Measurements from ENCODE around the gene C19orf67. TPM values are rescaled to one million over a fixed set of nuclear protein-coding genes. Genes with fewer than 3 reads are reported as not detected.
A peak's percentile ranks its signal among the peaks of the same experiment; 100 is the strongest.

The C19orf67 gene
- total and polyA plus RNA-seq, 2 of the 13 experiments (the other 11 are each of a cell fraction or from before 2014, with no cell fraction given) = 0.11 to 0.32 TPM

- TF ChIP-seq PCBP1 (IDR thresholded peaks at IDR 0.05; ENCODE audit: borderline replicate concordance, low read depth, low read length) = no peak
- no peak for TF ChIP-seq ZNF224 (CRISPR knock-in tag; IDR thresholded peaks at IDR 0.05)
- no peak for TF ChIP-seq ZNF512 (CRISPR knock-in tag; IDR thresholded peaks at IDR 0.05)
- TF ChIP-seq, protein P1, sequence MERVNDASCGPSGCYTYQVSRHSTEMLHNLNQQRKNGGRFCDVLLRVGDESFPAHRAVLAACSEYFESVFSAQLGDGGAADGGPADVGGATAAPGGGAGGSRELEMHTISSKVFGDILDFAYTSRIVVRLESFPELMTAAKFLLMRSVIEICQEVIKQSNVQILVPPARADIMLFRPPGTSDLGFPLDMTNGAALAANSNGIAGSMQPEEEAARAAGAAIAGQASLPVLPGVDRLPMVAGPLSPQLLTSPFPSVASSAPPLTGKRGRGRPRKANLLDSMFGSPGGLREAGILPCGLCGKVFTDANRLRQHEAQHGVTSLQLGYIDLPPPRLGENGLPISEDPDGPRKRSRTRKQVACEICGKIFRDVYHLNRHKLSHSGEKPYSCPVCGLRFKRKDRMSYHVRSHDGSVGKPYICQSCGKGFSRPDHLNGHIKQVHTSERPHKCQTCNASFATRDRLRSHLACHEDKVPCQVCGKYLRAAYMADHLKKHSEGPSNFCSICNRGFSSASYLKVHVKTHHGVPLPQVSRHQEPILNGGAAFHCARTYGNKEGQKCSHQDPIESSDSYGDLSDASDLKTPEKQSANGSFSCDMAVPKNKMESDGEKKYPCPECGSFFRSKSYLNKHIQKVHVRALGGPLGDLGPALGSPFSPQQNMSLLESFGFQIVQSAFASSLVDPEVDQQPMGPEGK (CRISPR knock-in tag; IDR thresholded peaks at IDR 0.05) = peak; percentile 63
- TF ChIP-seq NPAS2 (CRISPR knock-in tag; IDR thresholded peaks at IDR 0.05; ENCODE audit: borderline replicate concordance) = no peak
These were observed 5.0 kb upstream of the C19orf67 start, which contains the start of gene SAMD1 (continued) for GRCh38 chr19:14090509-14091080.

- Histone ChIP-seq H3K9ac (ENCODE audit: insufficient read depth, low read depth, low read length) (peak overlapping the region; percentile 62), H3K27ac (ENCODE audit: extremely low read length, insufficient read depth, low read length) (peak overlapping the region; percentile 78), H3K9me3 (ENCODE audit: low read length) (peaks cover 6% of the 10 kb centered on the region; the same call in 1 of the 2 replicates), H3K36me3 (replicated peaks in 1 of 2; ENCODE audit: control insufficient read depth in 1 of 2, insufficient read depth in 2 of 2, low read length in 2 of 2) (peaks cover 4 to 8% of the 10 kb centered on the region in 2 experiments; a peak in 2 of 5 replicates), H3K4me3 (replicated peaks in 1 of 3; ENCODE audit: insufficient read depth in 1 of 3, low read depth in 2 of 3, low read length in 3 of 3) (peak overlapping the region; percentile 58 to 83 (median 76); a peak in 5 of 6 replicates), H2AFZ (ENCODE audit: low read length) (no peak overlapping the region), H3K79me2 (ENCODE audit: insufficient read depth, low read length) (peaks cover 4% of the 10 kb centered on the region), H4K20me1 (ENCODE audit: insufficient read depth, low read length) (no peaks in the 10 kb centered on the region), H3K4me2 (ENCODE audit: low read depth, low read length) (peak overlapping the region; percentile 67), H3K4me1 (ENCODE audit: insufficient read depth, low read length) (peaks cover 31% of the 10 kb centered on the region), H3K27me3 (ENCODE audit: control insufficient read depth in 1 of 2, insufficient read depth in 2 of 2, low read length in 2 of 2) (no peaks in the 10 kb centered on the region)
- no peak for DNase-seq (ENCODE audit: low spot score)
- ChIA-PET CTCF (ENCODE audit: low intra/inter-chr PET ratio, low total read pairs) (interaction anchor here (0.7 to 1.7 kb wide), 5 partner anchors 15 to 210 kb away, joined by 3 to 5 read pairs (median 4); no protein-coding TSS in a partner anchor), POLR2A (interaction anchor here (1.0 kb wide), 1 partner anchor 9 kb away, joined by 4 read pairs; no protein-coding TSS in a partner anchor)
- intact Hi-C loops (cut with micrococcal nuclease; ENCODE audit: unreplicated experiment) = loop anchor here (1.0 kb wide), 1 partner anchor 10 kb away; no protein-coding TSS in a partner anchor
- peak; percentile 8 for ATAC-seq
- no TSS peak for BruUV-seq (replicated peaks)
- no peak for FAIRE-seq
- 0% methylated on average over 5 of the region's 142 CpGs for WGBS (ENCODE audit: low lambda C conversion rate)
- in situ Hi-C loops (cut with HindIII; ENCODE audit: extremely low pct_ligation_motif_present, low pct_unique_long_range_greater_than_20kb) = no loop called here
- no peak for TF ChIP-seq ZNF660 (CRISPR knock-in tag; IDR thresholded peaks at IDR 0.05; ENCODE audit: borderline replicate concordance, low read depth)
- no peak for TF ChIP-seq TCF12 (IDR thresholded peaks at IDR 0.05)
- TF ChIP-seq TCF12 (CRISPR knock-in tag; IDR thresholded peaks at IDR 0.05) = no peak
- no peak for TF ChIP-seq NAIF1 (CRISPR knock-in tag; IDR thresholded peaks at IDR 0.05; ENCODE audit: borderline replicate concordance)
- TF ChIP-seq ZNF253 (CRISPR knock-in tag; IDR thresholded peaks at IDR 0.05; ENCODE audit: borderline replicate concordance) = no peak
- TF ChIP-seq TEAD3 (CRISPR knock-in tag; optimal IDR thresholded peaks at IDR 0.05; ENCODE audit: borderline replicate concordance) = no peak
- TF ChIP-seq HMGXB4 (CRISPR knock-in tag; IDR thresholded peaks at IDR 0.05; ENCODE audit: borderline replicate concordance in 1 of 2, low read depth in 1 of 2) = peak in 1 of 2 experiments; percentile 15; a peak in 2 of 4 replicates
- TF ChIP-seq ZNF337 (CRISPR knock-in tag; IDR thresholded peaks at IDR 0.05; ENCODE audit: borderline replicate concordance, low read depth) = no peak
- no peak for TF ChIP-seq ZNF317 (CRISPR knock-in tag; IDR thresholded peaks at IDR 0.05)
These were observed 4.3 kb upstream of the C19orf67 start for GRCh38 chr19:14089662-14090508.
